ENCODE data around the gene PRELP. TPM values are rescaled to one million over a fixed set of nuclear protein-coding genes. Genes with fewer than 3 reads are reported as not detected.
"Not testable (repeated sequence)": the region's sequence is repeated elsewhere in the genome, so short reads cannot be mapped to it uniquely, and the experiment has no call there.

PRELP gene
- total and polyA plus RNA-seq, 10 donors = 4.9 to 50.3 (median 29.2) TPM

- no peak overlapping the region for H3K4me3 ChIP-seq
- TF ChIP-seq CTCF (IDR thresholded peaks at IDR 0.05 in 8 of 11, conservative IDR thresholded peaks at IDR 0.05 in 3 of 11) (no peak), POLR2A (IDR thresholded peaks at IDR 0.05) (no peak), POLR2AphosphoS5 (IDR thresholded peaks at IDR 0.05) (no peak)
- H3K27me3 ChIP-seq (replicated peaks in 1 of 7) = peaks cover 0 to 52% (median 0%) of the 10 kb centered on the region in 7 donors
- H3K36me3 ChIP-seq = no peaks in the 10 kb centered on the region
- H3K9me3 ChIP-seq = no peaks in the 10 kb centered on the region
- WGBS, 5 donors = 63 to 85% (median 79%) methylated on average over 5 to 9 of the region's 9 CpGs
- no peak for DNase-seq
- intact Hi-C loops (cut with DNase I; ENCODE audit: low total_unique reads) = no loop called here
- H3K27ac ChIP-seq = no peak overlapping the region
- H3K4me1 ChIP-seq = peaks cover 0 to 25% (median 5%) of the 10 kb centered on the region in 6 donors
These were observed 38.0 kb downstream of the PRELP start for GRCh38 chr1:203513585-203514031.

GRCh38 chr1:203516184-203516583, 40.6 kb downstream of the PRELP start:
- DNase-seq = no peak
- no peak overlapping the region for H3K27ac ChIP-seq
- intact Hi-C loops (cut with DNase I; ENCODE audit: low total_unique reads) = no loop called here

GRCh38 chr1:203516906-203517305, 41.3 kb downstream of the PRELP start:
- Histone ChIP-seq H3K27ac (no peak overlapping the region), H3K4me3 (no peak overlapping the region), H3K9me3 (no peaks in the 10 kb centered on the region), H3K36me3 (no peaks in the 10 kb centered on the region), H3K4me1 (peaks cover 0 to 37% (median 16%) of the 10 kb centered on the region in 6 donors), H3K27me3 (replicated peaks in 1 of 7) (peaks cover 0 to 48% (median 0%) of the 10 kb centered on the region in 7 donors)
- intact Hi-C loops (cut with DNase I; ENCODE audit: low total_unique reads) = no loop called here
- WGBS, 5 donors = 69 to 74% (median 73%) methylated on average over 5 of the region's 5 CpGs
- no peak for TF ChIP-seq CTCF (IDR thresholded peaks at IDR 0.05 in 8 of 11, conservative IDR thresholded peaks at IDR 0.05 in 3 of 11)
- TF ChIP-seq POLR2AphosphoS5 (IDR thresholded peaks at IDR 0.05) = no peak
- DNase-seq = no peak

More at GRCh38 chr1:203516184-203516583, 40.6 kb downstream of the PRELP start:
- Histone ChIP-seq H3K9me3 (no peaks in the 10 kb centered on the region), H3K27me3 (replicated peaks in 1 of 7) (peaks cover 0 to 52% (median 0%) of the 10 kb centered on the region in 7 donors), H3K4me3 (no peak overlapping the region), H3K36me3 (no peaks in the 10 kb centered on the region), H3K4me1 (peaks cover 0 to 32% (median 12%) of the 10 kb centered on the region in 6 donors)
- 84 to 99% (median 86%) methylated on average over 9 of the region's 9 CpGs for WGBS, 5 donors
- no peak for TF ChIP-seq CTCF (IDR thresholded peaks at IDR 0.05 in 8 of 11, conservative IDR thresholded peaks at IDR 0.05 in 3 of 11)
- TF ChIP-seq POLR2A (IDR thresholded peaks at IDR 0.05) = no peak
- no peak for TF ChIP-seq POLR2AphosphoS5 (IDR thresholded peaks at IDR 0.05)

- Histone ChIP-seq H3K36me3 (no peaks in the 10 kb centered on the region), H3K9me3 (no peaks in the 10 kb centered on the region), H3K4me1 (peaks cover 0 to 38% (median 17%) of the 10 kb centered on the region in 6 donors), H3K27me3 (replicated peaks in 1 of 7) (peaks cover 0 to 55% (median 0%) of the 10 kb centered on the region in 7 donors), H3K4me3 (no peak overlapping the region), H3K27ac (no peak overlapping the region)
- DNase-seq = no peak
- 69 to 86% (median 84%) methylated on average over 9 to 11 of the region's 11 CpGs for WGBS, 5 donors
- TF ChIP-seq POLR2AphosphoS5 (IDR thresholded peaks at IDR 0.05) (no peak), CTCF (IDR thresholded peaks at IDR 0.05 in 8 of 11, conservative IDR thresholded peaks at IDR 0.05 in 3 of 11) (no peak), POLR2A (IDR thresholded peaks at IDR 0.05) (no peak)
- intact Hi-C loops (cut with DNase I; ENCODE audit: low total_unique reads) = no loop called here
These were observed 42.0 kb downstream of the PRELP start for GRCh38 chr1:203517426-203518110.

- DNase-seq; intact Hi-C loops (cut with DNase I; ENCODE audit: low total_unique reads); H3K9me3 ChIP-seq; H3K4me3 ChIP-seq; H3K36me3 ChIP-seq; H3K27ac ChIP-seq: not testable (repeated sequence)
- peaks cover 0 to 60% (median 0%) of the 10 kb centered on the region in 7 donors for H3K27me3 ChIP-seq (replicated peaks in 1 of 7)
- 84 to 95% (median 92%) methylated on average over 4 of the region's 4 CpGs for WGBS, 5 donors
- H3K4me1 ChIP-seq = peaks cover 0 to 33% (median 16%) of the 10 kb centered on the region in 6 donors
These were observed 42.5 kb downstream of the PRELP start for GRCh38 chr1:203518139-203518538.

Data from spleen (tissue), 11 donors.